Measurements from ENCODE around the gene DPEP2NB.

DNA sequence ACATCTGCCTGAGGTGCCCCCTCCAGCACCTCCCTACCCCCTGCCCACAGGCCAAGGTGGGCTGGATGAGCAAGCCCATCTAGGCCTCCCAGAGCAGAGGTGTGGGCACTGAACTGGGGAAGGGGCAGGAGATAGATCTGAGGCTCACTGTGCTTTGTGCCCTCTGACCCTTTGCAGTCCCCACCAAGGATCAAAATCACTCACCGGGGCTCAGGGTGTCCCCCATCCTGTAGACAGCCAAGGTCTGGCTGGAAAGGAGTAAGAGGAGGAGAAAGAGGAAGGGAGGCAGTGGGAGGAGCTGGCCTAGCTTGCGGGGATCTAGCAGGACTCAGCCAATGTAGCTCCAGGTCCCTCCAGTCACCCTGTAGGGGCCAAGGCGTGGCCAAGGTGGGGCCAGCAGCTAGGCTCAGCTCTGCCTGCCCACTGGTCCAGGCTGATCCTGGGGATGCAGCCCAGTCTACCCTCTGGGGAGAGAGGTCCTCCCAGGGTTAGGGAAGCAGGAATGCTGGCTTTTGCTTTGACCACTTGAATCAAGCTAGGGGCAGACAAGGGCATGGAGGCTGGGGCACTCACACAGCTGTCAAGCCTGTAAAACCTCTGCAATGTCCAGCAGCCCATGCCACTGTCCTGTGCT, 49.0 kb downstream of the DPEP2NB start:
- TF ChIP-seq, protein P1, sequence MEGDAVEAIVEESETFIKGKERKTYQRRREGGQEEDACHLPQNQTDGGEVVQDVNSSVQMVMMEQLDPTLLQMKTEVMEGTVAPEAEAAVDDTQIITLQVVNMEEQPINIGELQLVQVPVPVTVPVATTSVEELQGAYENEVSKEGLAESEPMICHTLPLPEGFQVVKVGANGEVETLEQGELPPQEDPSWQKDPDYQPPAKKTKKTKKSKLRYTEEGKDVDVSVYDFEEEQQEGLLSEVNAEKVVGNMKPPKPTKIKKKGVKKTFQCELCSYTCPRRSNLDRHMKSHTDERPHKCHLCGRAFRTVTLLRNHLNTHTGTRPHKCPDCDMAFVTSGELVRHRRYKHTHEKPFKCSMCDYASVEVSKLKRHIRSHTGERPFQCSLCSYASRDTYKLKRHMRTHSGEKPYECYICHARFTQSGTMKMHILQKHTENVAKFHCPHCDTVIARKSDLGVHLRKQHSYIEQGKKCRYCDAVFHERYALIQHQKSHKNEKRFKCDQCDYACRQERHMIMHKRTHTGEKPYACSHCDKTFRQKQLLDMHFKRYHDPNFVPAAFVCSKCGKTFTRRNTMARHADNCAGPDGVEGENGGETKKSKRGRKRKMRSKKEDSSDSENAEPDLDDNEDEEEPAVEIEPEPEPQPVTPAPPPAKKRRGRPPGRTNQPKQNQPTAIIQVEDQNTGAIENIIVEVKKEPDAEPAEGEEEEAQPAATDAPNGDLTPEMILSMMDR (IDR thresholded peaks at IDR 0.05; ENCODE audit: extremely low read depth in 1 of 2, insufficient read depth in 1 of 2, low read depth in 1 of 2, low read length in 2 of 2), result no peak
- TF ChIP-seq EZH2 (IDR thresholded peaks at IDR 0.05; ENCODE audit: borderline replicate concordance, low read depth, low read length, severe bottlenecking), result no peak
- TF ChIP-seq POLR2AphosphoS5 (IDR thresholded peaks at IDR 0.05; ENCODE audit: insufficient read depth, low read depth, low read length), result no peak
- TF ChIP-seq POLR2A (IDR thresholded peaks at IDR 0.05; ENCODE audit: low read depth, low read length), result no peak
- TF ChIP-seq JUN (IDR thresholded peaks at IDR 0.05; ENCODE audit: borderline replicate concordance, insufficient read depth, insufficient read length, low read depth), result no peak
- no peak for TF ChIP-seq MYC (IDR thresholded peaks at IDR 0.05; ENCODE audit: low read depth, low read length)
- TF ChIP-seq GATA2 (IDR thresholded peaks at IDR 0.05; ENCODE audit: insufficient read depth, insufficient read length, low read depth, low read length), result no peak
- TF ChIP-seq, protein P2, sequence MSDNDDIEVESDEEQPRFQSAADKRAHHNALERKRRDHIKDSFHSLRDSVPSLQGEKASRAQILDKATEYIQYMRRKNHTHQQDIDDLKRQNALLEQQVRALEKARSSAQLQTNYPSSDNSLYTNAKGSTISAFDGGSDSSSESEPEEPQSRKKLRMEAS (IDR thresholded peaks at IDR 0.05; ENCODE audit: insufficient read depth, insufficient read length), result no peak
- no peak for TF ChIP-seq FOS (IDR thresholded peaks at IDR 0.05; ENCODE audit: borderline replicate concordance, insufficient read depth, low read length)

Measured in endothelial cell of umbilical vein (primary cell).